NCI-H2227 treated with DMSO at 0.1 percent for 48 hours (cell line): ENCODE results near the gene CDSN.
"Not testable (repeated sequence)": the region's sequence is repeated elsewhere in the genome, so short reads cannot be mapped to it uniquely, and the experiment has no call there.

ENCODE experiments used
- DNase-seq: peaks from one replicate; lab custom pipeline; 2025; lab: John Stamatoyannopoulos, UW

The CDSN gene

DNA sequence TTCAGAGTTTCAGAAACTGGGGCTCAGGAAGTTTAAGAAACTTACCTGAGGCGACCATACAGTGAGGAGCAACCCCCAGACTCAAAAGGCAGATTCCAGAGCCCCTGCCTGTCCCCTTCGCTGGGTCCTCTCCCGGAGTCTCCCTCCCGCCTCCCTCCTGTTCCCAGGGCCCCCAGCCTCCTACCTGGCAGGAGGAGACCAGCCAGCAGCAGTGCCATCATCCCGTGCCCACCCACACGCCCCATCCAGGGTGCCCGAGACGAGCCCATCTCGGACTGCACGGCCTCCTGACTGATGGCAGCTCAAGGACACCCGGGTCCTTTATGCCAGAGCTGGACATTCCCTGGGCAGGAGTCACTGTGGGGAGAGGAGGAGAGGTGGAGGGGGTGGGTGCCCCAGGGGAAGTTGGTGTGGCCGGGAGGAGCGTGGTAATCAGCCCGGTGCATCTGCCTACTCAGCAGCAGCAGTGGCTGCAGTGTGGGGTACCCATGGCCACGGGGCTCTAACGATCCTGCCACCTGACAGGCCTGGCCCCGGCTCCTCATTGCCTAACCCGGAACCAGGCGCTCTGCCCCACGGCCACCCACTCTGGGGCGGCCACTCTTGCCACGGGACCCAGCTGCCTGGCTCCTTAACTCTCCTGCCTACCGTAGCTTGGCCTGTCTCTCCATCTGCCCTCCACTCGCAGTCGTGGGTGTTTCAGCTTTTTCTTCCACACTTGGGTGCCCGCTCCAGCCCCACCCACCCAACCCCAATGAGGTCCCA is at the start of gene CDSN:
CDSN (minus strand) TSS at position 296 of the 765 bp plus-strand sequence; CDS start at position 269, 27 bp downstream.
- no peak for DNase-seq

- peak; percentile 10 for DNase-seq
These were observed 49.0 kb upstream of the CDSN start for GRCh38 chr6:31169123-31169857.

- DNase-seq: no peak
These were observed 48.4 kb upstream of the CDSN start for GRCh38 chr6:31168606-31169005.

- no peak for DNase-seq
These were observed 45.7 kb upstream of the CDSN start for GRCh38 chr6:31165986-31166385.

DNA sequence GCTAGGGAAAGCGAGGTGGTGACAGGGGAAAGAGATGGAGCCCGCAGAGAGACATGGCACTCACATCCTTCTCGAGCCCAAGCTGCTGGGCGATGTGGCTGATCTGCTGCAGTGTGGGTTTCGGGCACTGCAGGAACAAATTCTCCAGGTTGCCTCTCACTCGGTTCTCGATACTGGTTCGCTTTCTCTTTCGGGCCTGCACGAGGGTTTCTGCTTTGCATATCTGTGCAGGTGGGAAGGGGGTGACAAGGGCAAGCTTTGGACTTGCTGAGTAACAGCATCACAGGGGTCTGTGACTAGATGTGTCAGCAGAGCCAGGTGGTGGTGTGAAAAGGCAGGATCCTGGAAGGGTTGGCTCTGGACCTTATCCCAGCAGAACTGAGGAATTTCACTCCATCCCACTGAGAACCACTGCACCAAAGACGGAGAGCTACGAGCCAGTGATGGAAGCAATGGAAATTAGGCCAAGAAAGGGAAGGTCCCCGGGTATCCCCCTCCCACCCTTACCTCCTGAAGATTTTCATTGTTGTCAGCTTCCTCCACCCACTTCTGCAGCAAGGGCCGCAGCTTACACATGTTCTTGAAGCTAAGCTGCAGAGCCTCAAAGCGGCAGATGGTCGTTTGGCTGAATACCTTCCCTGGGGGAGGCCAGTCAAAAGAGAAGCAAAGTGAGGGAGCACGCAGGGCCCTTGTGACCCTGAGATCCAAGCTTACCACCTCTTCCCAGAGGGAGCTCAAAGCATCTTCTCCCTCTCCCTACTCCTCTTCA is 45.0 kb upstream of the CDSN start:
- DNase-seq: not testable (repeated sequence)

DNA sequence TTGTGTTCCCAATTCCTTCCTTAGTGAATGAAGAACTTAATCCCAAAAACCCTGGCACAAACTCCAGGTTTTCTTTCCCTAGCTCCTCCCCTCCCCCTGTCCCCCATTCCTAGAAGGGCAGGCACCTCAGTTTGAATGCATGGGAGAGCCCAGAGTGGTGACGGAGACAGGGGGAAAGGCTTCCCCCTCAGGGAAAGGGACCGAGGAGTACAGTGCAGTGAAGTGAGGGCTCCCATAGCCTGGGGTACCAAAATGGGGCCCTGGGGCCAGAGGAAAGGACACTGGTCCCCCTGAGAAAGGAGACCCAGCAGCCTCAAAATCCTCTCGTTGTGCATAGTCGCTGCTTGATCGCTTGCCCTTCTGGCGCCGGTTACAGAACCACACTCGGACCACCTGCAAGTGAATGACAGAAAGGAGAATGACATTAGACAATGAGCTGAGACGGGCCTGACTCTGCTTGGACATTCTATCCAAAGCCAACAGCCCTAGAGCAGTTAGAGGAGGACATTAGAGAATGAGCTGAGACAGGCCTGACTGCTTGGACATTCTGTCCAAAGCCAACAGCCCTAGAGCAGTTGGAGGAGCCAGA is 44.3 kb upstream of the CDSN start:
- not testable (repeated sequence) for DNase-seq

DNA sequence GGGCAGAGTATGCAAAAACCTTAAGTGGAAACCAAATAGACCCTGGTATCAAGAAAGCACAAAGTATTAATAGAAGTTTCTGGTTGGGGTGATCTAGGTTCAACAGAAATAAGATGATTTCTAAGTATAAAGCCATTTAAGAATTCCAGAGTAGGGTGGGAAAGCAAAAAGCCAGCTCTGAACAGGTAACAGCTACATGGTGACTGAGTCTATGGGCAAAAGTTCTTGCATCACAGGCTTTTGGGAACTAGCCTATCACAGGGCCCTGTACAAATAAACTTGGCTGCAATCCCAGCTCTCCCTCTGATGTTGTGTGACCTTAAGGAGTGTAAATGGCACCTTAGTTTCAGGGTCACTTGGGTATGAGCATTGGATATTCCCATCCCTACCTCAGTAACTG is 43.7 kb upstream of the CDSN start:
- DNase-seq: no peak

- DNase-seq: no peak
These were observed 42.4 kb upstream of the CDSN start for GRCh38 chr6:31162463-31163165.

- DNase-seq: no peak
These were observed 41.2 kb upstream of the CDSN start for GRCh38 chr6:31161216-31162126.

- DNase-seq: no peak
These were observed 38.9 kb upstream of the CDSN start for GRCh38 chr6:31158863-31159855.

- peak; percentile 98 for DNase-seq
These were observed 38.1 kb upstream of the CDSN start, which contains the start of gene TCF19 for GRCh38 chr6:31158140-31158862. Gene TCF19 (plus strand): TSS chr6:31158589. CDS start chr6:31159470, 881 bp downstream.

DNA sequence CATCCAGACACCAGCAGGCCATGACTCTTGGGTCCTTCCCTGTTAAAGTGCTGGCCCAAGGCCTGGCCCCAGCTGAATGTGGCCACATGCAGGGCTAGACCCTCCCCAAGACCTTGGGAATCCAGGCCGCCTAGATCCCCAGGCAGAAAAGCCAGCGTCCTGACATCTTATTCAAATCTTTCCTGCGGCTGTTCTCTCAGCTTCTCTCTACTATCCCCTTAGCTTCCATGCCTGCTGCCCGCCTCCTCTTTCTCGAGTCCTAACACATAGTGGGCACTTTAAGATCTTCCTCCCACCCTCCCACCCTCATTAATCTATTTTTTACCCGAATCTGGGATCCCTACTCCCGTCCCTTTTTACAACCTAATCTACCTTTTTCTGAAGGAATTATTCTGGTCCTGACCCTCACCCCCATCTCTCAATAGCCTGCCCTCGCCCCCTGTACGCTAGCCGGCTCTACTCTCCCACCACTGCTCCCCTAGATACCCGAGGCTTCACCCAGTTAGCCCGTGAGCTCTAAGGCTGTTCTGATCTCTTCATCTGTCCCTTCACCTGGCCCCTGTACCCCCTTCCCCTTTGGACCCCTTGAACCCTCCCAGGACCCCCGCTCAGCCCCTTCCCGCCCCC is 37.4 kb upstream of the CDSN start, which contains the start of gene CCHCR1:
CCHCR1 (minus strand) TSS at position 290 of the 627 bp plus-strand sequence; CDS start at position 88, 202 bp downstream.
- no peak for DNase-seq

- no peak for DNase-seq
These were observed 36.4 kb upstream of the CDSN start for GRCh38 chr6:31156641-31157040.

GRCh38 chr6:31154436-31154835 is 34.2 kb upstream of the CDSN start:
- DNase-seq: no peak

GRCh38 chr6:31152781-31153180 is 32.5 kb upstream of the CDSN start:
- no peak for DNase-seq

GRCh38 chr6:31149827-31150447 is 29.7 kb upstream of the CDSN start:
- DNase-seq: no peak

GRCh38 chr6:31145386-31145785 is 25.1 kb upstream of the CDSN start:
- DNase-seq: no peak
